Embryonic facial prominence (tissue), 1 donor: ENCODE data around the gene HNRNPUL2.
A peak's percentile ranks its signal among the peaks of the same experiment; 100 is the strongest.
"Not testable (repeated sequence)": the region's sequence is repeated elsewhere in the genome, so short reads cannot be mapped to it uniquely, and the experiment has no call there.

Experiments used
- DNase-seq: peaks from one replicate; pipeline ENCODE4 v3.0.0-alpha.2; 2016; ENCODE audit errors: extremely low spot score

The HNRNPUL2 gene

GRCh38 chr11:62727165-62727871 lies at the start of gene HNRNPUL2:
TSS of gene HNRNPUL2 (minus strand) at chr11:62727457. CDS start at chr11:62727156, 301 bp downstream.
- peak; percentile 99 for DNase-seq

GRCh38 chr11:62775646-62776045 lies 48.4 kb upstream of the HNRNPUL2 start:
- no peak for DNase-seq

- no peak for DNase-seq
Measured at GRCh38 chr11:62774407-62774806, 47.1 kb upstream of the HNRNPUL2 start.

GRCh38 chr11:62771144-62772021 lies 44.1 kb upstream of the HNRNPUL2 start, which contains the start of gene TAF6L:
TSS of gene TAF6L (plus strand) at chr11:62771396. CDS start at chr11:62775784, 4,388 bp downstream.
- DNase-seq, result peak; percentile 92

GRCh38 chr11:62770778-62771143 lies 43.5 kb upstream of the HNRNPUL2 start:
- DNase-seq, result no peak

GRCh38 chr11:62760867-62761227 lies 33.6 kb upstream of the HNRNPUL2 start:
- not testable (repeated sequence) for DNase-seq

- DNase-seq, result no peak
Measured at GRCh38 chr11:62757846-62758788, 30.9 kb upstream of the HNRNPUL2 start.

GRCh38 chr11:62755086-62755615 lies 27.9 kb upstream of the HNRNPUL2 start:
- DNase-seq, result no peak

GRCh38 chr11:62753736-62754603 lies 26.7 kb upstream of the HNRNPUL2 start, which contains the start of gene ZBTB3:
TSS of gene ZBTB3 (minus strand) at chr11:62754160. CDS start at chr11:62753664, 496 bp downstream.
- peak; percentile 99 for DNase-seq

- DNase-seq, result no peak
Measured at GRCh38 chr11:62752994-62753735, 25.9 kb upstream of the HNRNPUL2 start.

GRCh38 chr11:62752177-62752785 lies 25.0 kb upstream of the HNRNPUL2 start:
- no peak for DNase-seq

- DNase-seq, result not testable (repeated sequence)
Measured at GRCh38 chr11:62749931-62750330, 22.7 kb upstream of the HNRNPUL2 start.

- DNase-seq, result no peak
Measured at GRCh38 chr11:62747475-62748160, 20.4 kb upstream of the HNRNPUL2 start.

GRCh38 chr11:62737196-62737595 lies 9.9 kb upstream of the HNRNPUL2 start:
- DNase-seq, result no peak

GRCh38 chr11:62732830-62733229 lies 5.6 kb upstream of the HNRNPUL2 start:
- DNase-seq, result no peak

GRCh38 chr11:62730076-62730475 lies 2.8 kb upstream of the HNRNPUL2 start:
- not testable (repeated sequence) for DNase-seq

GRCh38 chr11:62728171-62728988 lies 1.1 kb upstream of the HNRNPUL2 start, which contains the start of gene TTC9C:
TSS of gene TTC9C (plus strand) at chr11:62728486. CDS start at chr11:62728849, 363 bp downstream.
- DNase-seq, result peak; percentile 82

GRCh38 chr11:62727872-62728170 lies 564 bp upstream of the HNRNPUL2 start:
- DNase-seq, result peak; percentile 95
